HG03060 (cell line): ENCODE measurements around the gene GATA1.

Experiments
- ATAC-seq: cut with Tn5 transposase; IDR thresholded peaks from one replicate; pipeline ENCODE4 v1.9.1; 2021; ENCODE audit warnings: low read depth, moderate number of reproducible peaks; ENCODE audit not compliant: unreplicated experiment

Gene GATA1

DNA sequence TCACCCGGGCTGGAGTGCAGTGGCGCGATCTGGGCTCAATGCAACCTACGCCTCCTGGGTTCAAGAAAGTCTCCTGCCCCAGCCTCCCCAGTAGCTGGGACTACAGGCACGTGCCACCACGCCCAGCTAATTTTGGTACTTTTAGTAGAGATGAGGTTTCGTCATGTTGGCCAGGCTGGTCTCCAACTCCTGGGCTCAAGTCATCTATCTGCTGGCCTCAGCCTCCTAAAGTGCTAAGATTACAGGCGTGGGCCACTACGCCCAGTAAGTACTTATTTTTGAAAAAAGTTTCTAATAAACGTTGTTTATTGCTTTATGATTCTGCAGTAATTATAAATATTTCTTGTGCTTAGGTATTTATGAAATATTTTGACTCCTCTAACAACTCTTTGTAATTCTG lies 53.3 kb downstream of the GATA1 start:
- ATAC-seq = no peak
